Suppressor macrophage treated with lipopolysaccharide for 1 hour (primary cell): ENCODE measurements around the gene ZDHHC24.
"Not testable (repeated sequence)": the region's sequence is repeated elsewhere in the genome, so short reads cannot be mapped to it uniquely, and the experiment has no call there.

Source experiments
- DNase-seq, 3 donors: peaks; one replicate each; pipeline ENCODE4 v3.0.0-alpha.2; 2020 to 2022

The ZDHHC24 gene

DNA sequence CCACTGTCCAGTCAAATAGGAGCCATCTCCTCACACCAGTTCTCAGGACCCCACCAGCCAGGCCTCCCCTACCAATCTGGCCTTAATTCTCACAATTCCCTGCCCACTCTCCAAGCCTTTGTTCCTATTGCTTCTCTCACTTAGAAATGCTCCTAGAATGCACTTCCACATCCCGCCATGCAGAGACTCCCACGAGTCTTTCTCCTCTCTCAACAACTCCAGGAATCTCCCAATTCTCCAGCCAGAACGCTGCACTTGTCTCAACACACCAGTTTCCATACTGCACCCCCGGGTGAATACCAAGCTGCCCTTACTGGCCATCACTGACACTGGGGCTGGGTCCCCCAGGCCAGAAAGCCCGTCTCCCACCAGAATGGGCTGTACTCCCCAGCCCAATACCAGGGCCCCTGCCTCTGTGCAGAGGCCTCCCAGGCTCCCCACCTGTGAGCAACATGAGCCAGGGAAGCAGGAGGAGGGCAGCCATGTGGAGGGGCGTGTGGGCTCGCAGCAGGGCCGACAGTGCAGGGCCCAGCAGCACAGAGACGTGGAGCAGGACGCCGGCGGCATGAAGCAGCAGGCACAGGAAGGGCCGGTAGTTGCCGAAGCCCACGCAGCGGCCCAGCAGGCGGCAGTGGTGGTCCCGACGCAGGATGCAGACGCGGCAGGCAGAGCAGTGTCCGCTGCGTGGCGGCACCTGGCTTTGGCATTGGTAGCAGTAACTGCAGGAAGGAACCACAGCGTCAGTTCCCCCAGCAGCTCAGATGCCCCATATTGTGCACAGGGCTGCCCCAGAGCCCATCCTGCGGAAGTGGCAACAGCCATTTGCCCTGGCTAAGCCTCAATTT is 2.4 kb downstream of the ZDHHC24 start:
- peak; percentile 24 to 54 (median 42) for DNase-seq

DNA sequence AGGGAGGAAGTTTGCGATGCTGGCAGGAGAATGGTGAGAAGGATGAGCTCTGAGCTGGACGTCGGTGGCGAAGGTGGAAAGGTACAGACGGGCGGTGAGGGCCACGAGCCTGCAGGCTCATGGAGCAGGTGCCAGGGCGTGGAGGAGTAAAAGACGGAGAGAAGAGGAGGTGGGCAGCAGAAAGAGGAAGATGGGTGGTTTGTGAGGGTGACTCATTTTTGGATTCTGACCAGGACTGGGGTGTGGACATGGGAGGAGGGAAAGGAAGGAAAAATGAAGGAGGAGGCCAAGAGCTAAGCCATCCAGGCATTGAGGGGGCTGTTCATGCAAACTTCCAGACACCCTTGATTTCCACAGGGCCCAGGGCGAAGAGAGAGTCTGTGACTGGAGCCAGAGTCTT is 3.5 kb downstream of the ZDHHC24 start:
- DNase-seq: peak; percentile 30 to 51 (median 49)

DNA sequence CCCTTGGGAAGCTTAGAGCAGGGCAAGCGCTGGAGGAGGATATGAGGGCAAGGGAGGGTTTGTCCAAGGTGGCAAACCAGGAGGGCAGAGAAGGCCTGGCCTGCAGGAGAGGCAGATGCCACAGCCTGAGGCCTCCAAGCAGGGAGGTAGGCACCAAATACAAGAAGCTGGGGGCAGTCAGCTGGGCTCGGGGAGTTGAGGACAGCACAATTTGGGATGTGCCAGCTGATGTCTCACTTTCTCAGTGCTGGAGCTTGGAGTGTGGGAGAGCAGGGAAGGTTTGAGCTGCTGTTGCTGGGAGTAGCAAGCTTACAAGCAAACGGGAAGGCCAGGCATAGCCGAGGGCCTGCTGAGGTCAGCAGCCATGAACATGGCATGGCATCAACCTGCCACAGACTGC is 4.0 kb downstream of the ZDHHC24 start:
- no peak for DNase-seq

DNA sequence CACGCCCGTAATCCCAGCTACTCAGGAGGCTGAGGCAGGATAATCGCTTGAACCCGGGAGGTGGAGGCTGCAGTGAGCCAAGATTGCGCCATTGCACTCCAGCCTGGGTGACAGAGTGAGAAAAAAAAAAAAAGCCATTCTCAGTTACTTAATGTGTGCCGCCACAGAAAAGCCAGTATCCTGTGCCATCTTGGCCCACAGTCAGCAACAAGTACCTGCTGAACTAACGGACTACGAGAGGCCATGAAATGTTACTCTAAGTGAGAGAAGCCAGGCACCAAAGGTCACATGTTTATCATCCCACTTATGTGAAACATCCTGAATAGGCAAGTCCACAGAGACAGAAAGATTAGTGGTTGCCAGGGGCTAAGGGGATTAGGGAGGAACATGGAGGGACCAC is 5.2 kb downstream of the ZDHHC24 start:
- DNase-seq: not testable (repeated sequence)

DNA sequence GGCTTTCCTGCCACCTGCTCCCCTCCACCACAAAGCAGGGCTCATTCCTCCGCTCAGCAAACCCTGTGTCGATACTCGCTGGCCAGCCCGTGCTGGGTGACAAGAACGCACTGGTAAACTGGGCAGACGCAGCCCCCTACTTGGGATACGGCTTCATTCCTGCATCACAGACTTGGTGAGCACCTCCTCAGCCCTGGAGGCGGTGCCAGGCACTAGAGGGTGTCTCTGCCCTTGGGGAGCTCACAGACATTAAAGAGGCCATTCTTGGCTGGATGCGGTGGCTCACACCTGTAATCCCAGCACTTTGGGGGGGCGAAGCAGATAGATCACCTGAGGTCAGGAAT is 6.0 kb downstream of the ZDHHC24 start:
- DNase-seq: no peak

DNA sequence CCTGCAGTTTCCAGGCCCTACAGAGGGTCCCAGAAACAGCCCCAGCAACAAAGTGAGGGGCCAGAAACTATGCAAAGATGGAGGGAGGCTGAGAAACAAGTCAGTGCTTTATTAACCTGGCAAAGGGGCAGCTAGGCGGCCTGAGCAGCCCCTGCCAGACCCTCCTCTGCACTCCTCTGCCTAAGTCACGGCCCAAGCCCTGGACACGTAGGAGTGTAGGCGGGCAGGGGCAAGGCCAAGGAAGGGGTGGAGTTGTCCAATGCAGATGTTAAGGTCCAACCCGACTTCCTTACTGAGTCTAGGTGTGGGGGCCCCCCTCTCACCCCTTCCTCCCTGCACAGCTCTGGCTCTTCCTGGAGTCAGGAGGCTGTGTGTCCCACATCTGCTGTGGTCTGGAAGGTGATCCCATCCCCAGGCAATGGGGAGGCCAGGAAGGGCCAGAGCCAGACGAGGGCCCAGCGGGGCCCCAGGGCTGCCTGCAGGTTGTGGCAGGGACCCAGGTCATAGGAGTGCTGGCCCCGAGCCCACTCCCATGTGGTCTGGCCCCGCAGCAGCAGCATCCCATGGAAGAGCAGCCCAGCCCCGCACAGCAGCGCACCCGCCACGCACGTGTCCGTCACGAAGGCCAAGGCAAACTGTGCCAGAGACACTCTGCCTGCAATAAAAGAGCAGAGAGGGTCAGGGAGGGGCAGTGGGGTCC is 6.5 kb downstream of the ZDHHC24 start:
- DNase-seq: no peak

DNA sequence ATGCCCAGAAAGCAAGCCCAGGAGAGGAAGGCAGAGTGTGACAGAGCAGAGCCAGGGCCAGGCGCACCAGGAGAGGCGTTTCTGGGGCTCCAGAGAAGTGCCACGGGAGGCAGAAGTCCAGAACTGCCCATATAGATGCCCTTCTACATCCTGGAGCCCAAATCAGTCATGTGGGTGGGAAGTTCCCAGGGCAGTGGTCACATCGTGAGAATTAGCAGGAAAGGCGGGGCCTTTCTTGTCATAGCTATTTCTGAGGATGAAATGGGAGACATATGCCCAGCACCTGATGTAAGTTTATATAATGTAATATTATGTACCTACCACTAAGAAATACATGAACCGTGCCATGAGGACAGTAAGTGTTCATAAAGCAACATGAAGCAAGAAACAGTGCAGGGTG is 13.1 kb downstream of the ZDHHC24 start:
- DNase-seq: peak in 1 of 3 donors; percentile 26

DNA sequence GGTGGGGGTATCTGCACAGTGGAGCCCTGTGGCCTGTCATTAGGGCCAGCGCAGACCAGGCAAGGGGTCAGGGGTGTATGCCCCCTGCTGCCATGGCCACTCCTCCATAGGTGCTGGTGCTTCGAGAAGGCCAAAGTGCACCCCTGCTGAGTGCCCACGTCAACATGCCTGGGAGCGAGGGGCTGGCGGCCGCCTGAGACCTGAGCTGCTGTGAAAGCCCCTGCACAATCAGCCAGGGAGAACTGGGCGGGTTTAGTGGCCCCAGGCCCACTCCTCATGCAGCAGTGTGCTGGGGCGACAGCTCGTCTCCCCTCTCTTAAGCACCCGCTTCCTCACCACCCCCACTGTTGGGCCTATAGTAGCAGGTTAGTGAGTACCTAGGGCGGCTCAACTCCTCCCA is 14.0 kb downstream of the ZDHHC24 start:
- no peak for DNase-seq

DNA sequence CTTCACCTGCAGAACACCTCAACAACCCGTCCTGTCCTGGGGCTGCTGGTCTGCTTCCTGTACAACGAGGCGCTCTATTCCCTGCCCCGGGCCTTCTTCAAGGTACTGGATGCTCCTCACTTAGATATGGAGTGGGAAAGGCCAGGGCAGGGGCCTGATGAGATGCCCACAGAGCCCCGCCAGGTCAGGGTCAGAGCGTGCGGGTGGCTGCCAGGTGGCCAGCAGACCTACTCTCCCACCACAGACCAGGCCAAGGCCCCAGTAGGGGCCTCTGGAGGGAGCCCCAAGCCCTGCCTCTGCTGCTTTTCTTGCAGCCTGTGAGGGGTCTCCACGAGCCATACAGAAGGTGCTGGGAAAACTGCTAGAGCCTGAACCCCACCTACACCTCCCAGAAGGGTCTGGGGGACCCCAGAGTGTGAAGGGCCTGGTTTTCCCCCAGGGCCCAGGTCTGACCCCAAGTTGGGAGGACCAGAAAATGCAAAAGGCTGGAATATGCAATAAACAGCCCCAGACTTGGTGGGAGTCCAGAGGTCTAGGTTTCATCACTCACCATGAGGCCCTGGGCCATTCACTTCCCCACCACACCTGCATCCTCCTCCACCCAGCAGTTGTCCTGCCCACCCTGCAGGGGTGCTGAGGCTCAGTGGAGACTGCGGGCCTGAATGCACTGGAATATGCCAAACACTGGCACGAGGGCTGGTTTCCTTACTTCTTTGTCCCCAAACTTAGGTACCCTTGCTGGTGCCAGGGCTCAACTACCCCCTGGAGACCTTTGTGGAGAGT is 14.7 kb downstream of the ZDHHC24 start:
- no peak for DNase-seq

DNA sequence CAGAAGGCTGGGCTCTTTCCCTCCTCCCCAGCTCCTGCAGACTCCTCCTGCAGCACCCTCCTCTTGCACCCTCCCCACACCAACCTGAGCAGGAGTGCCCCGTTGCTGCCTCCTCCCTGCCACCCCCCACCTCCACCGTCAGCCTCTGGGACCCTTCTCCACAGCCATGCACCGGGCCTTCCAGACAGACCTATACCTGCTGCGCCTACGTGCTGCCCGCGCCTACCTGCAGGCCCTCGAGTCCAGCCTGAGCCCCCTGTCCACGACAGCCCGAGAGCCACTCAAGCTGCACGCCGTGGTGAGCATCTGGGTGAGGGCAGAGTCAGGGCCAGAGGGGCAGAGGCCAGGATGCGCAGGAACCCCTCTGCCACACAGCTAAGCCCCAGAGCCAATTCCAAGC is 16.2 kb downstream of the ZDHHC24 start:
- no peak for DNase-seq

DNA sequence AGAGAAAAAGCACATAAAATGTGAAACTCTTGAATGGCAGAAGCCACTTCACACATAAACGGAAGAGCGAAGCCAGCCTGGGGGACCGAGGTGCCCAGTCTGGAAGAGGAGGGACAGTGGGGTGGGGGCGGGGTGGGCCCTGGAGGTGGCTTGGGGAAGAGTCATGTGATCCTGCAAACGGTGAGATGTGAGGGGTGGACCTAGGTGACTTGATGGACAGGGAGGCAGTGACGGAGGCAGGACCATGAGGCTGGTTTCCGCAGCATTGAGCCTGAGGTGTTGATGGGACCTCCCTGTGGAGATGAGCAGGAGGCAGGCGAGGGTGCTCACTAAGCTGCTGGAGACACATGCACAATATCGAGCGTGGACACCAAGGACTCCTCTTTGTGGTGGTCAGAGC is 16.8 kb downstream of the ZDHHC24 start:
- no peak for DNase-seq

DNA sequence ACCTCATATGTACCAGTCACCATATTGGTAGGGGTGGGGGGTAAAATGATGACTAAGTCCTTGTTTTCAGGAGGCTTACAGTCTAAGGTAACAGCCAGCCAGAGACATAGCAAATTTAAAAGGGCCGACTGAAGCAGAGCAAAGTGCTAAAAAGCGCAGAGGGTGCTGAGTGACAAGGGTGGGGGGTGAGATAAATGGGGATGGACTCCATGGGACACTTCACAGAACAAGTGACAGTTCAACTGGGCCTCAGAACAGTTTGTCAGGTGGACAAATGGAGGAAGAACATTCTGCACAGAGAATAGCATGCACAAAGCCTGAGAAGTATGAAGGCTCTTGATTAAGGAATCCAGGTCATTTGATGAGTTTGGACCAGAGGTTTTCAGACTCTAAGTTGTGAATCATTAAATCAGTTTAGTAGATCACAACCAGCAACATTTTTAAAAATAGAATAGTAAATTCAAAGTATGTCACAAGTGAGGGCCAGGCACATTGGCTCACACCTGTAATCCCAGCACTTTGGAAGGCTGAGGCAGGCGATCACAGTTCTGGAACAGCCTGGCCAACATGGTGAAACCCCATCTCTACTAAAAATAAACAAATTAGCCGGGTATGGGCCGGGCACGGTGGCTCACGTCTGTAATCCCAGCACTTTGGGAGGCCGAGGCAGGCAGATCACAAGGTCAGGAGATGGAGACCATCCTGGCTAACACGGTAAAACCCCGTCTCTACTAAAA is 21.4 kb downstream of the ZDHHC24 start:
- DNase-seq: no peak

DNA sequence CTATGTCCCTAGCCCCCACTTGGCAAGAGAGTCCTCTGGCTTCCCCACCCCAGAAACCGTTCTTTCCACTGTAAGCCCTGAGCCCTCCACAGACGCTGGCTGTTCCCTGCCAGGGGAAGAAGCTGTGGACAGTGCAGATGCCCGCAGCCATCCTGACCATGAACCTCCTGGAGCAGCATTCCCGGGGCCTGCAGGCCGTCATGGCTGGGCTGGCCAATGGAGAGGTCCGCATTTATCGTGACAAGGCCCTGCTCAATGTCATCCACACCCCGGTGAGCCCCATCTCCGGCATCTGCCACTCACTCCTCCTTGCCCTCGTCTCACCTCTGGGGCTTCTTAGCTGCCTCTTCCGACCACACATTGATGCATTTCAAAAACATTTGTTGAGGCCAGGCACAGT is 22.2 kb downstream of the ZDHHC24 start:
- no peak for DNase-seq

DNA sequence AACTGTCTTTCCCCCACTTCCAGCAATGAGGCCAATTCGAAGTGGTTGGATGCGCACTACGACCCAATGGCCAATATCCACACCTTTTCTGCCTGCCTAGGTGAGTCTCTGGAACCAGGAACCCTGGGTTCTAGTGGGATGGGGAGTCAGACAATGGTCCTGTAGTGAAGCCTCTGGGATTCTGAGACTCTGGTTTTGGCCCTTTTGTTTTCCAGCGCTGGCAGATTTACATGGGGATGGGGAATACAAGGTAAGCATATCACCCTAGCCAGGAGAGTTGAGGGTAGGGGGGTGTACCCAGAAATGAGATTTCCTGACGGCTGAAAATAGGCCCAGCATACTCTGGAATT is 34.9 kb downstream of the ZDHHC24 start:
- no peak for DNase-seq

DNA sequence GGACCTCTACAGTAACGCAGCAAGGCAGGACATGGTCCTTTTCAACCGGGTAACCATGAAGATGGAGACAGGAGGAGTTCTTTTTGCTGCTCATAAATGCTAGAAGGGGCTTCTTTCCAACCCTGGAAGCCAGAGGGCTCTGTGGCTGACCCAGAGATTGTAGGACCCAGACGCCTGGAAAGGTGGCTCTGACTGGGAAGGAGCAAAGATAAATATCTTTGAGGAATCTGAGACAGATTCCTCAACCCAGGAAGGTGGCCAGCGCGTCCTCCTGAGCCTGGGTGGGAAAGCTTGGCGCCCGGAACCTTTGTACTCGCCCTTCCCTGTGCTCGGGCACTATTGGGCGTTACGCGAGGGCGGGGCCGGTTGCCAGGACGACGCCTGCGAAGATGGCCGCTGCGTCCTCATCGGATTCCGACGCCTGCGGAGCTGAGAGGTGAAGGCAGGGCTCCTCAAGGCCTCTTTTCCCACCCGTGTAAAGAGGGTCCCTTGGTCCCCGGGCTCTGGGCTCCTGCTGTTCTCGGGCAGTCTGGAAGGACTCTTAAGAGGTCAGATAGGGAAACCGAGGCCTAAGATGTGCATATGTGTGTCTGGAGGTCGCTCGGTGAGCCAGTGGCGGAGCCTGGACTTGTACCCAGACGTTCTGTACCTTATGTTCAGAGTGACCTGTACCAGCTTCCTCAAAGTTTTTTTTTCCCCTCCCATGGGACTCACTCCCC is 35.4 kb downstream of the ZDHHC24 start, which contains the start of gene BBS1:
BBS1 (plus strand) TSS at position 365 of the 719 bp plus-strand sequence; CDS start at position 390, 25 bp downstream.
- peak; percentile 77 to 91 (median 87) for DNase-seq

DNA sequence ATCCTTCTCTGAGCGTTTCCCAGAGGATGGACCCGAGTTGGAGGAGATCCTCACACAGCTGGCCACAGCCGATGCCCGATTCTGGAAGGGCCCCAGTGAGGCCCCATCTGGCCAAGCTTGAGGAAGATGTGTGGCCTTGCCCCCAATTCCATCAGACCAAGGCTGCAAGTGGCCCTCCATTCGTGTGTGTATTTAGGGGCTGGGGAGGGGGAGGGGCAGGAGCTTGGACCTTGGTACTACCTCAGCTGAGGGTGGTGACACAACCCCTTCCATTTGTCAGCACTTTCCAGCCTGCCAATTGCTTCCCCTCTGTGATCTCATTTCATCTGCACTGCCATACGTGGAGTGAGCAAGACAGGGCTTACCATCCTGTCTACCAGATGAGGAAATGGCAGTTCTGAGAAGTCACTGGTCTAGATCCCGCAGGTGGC is 36.7 kb downstream of the ZDHHC24 start:
- DNase-seq: peak; percentile 25 to 51 (median 26)

DNA sequence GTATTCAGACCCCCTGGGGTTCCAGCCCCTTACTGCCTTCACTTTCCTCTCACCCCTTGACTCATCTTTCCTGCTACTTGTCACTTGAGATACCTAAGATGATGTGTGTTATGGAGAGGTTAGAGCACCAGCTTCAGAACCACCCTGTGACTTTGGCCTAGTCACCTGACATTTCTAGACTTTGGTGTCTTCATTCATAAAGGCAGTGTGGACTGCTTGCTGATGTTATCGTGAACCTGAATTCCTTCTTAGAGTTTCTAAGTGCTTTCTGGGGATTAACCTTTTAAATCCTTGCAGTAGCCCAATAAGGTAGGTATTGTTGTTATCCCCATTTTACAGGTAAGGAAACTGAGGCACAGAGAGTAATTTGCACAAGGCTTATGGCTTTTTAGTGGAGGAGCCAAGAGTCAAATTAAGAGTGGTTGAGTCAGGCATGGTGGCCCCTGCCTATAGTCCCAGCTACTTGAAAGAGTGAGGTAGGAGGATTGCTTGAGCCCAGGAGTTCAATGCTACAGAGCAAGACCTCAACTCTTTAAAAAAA is 40.5 kb downstream of the ZDHHC24 start:
- no peak for DNase-seq

DNA sequence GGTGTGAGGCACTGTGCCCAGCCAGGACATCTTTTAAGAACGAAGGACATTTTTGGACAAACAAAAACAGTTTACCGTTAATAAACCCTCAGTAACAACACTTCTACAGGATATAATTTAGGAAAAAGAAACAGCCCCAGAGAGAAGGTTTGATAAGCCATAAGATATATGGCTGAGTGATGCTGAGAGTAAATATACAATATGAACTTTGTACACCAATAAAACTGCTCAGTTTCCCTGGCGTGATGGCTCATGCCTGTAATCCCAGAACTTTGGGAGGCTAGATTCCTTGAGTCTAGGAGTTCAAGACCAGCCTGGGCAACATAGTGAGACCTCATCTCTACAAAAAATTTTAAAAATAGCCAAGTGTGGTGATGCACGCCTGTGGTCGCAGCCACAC is 47.3 kb downstream of the ZDHHC24 start:
- DNase-seq: no peak

DNA sequence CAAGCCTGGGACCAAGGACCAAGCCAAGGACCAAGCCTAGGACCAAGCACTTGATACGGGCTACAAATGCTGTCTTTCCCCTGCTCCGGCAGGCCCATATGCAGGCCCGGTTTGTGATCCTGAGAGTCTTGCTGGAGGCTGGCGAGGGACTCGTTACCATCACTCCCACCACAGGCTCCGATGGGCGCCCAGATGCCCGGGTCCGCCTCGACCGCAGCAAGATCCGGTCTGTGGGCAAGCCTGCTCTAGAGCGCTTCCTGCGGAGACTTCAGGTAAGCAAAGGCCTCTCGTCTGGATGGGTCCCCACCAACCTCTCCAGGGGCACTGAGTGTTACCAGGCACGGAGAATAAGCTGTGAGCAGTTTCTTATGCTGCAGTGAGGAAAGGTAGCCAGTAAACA is 48.6 kb downstream of the ZDHHC24 start:
- no peak for DNase-seq

DNA sequence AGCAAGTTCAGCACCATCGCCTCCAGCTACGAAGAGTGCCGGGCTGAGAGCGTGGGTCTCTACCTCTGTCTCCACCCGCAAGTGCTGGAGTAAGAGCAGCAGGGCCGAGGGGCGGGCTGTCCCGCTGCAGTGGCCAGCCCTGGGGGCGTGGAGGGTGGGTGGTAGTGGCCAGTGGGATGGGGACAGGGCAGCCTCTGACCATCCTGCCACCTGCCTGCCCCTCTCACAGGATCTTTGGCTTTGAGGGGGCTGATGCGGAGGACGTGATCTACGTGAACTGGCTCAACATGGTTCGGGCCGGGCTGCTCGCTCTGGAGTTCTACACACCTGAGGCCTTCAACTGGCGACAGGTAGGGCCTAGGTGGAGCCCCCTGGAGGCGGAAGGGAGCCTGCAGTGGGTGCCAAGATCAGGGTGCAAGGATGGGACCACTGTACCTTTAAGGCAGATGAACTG is 50.4 kb downstream of the ZDHHC24 start:
- DNase-seq: no peak

DNA sequence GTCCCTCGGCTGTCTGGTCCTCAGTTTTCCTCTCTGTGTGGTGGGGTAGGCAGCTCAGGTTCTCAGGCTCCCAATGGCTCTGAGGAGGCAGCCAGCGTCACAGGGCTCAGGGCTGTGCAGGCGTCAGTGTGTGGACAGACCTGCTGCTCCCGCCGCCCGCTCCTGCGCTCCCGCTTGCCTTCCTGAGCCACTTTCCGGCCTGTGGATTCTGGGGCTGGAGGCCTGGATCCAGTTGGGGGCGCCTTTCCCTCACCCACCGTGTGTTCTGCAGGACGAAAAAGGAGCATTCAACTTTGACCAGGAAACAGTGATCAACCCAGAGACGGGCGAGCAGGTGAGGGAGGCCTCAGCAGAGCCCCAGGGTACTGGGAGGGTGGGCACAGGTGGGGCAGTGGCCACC is 50.9 kb downstream of the ZDHHC24 start:
- DNase-seq: no peak

DNA sequence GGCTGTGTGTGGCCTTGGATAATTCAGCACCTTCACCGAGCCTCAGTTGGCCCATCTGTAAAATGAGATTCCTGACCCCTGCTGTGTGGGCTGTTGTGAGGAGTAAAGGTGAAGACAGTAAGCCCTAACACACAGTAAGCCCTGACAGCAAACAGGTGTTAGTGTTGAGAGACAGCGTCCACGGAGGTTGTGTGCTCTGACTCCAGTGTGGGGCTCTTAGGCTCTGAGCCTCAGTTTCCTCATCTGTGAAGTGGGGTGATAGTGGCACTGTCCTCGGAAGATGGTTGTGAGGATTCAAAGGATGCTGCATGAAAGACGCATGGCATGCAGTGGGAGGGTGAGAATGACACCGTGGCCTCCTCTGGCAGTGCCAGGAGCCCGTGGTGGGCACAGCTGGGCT is 51.4 kb downstream of the ZDHHC24 start:
- DNase-seq: no peak
